GM04503 (cell line): Measurements from ENCODE around the gene SLC23A1.
"Not testable (repeated sequence)": the region's sequence is repeated elsewhere in the genome, so short reads cannot be mapped to it uniquely, and the experiment has no call there.

Experiments
- DNase-seq: peaks from one replicate; pipeline ENCODE4 v3.0.0-alpha.2; 2012; ENCODE audit warnings: low read depth

The SLC23A1 gene

GRCh38 chr5:139383275-139383992 lies at the start of gene SLC23A1:
TSS of gene SLC23A1 (minus strand) at chr5:139383297. CDS start at chr5:139383253, 44 bp downstream.
- no peak for DNase-seq

- no peak for DNase-seq
These were observed 48.6 kb upstream of the SLC23A1 start for GRCh38 chr5:139431706-139432105.

GRCh38 chr5:139430015-139430414 lies 46.9 kb upstream of the SLC23A1 start:
- no peak for DNase-seq

- peak; percentile 57 for DNase-seq
These were observed 43.2 kb upstream of the SLC23A1 start for GRCh38 chr5:139426203-139426885.

- DNase-seq: no peak
These were observed 42.4 kb upstream of the SLC23A1 start for GRCh38 chr5:139425497-139425896.

- peak; percentile 27 for DNase-seq
These were observed 39.3 kb upstream of the SLC23A1 start for GRCh38 chr5:139422307-139422893.

GRCh38 chr5:139419226-139420192 lies 36.4 kb upstream of the SLC23A1 start:
- no peak for DNase-seq

- no peak for DNase-seq
These were observed 35.7 kb upstream of the SLC23A1 start for GRCh38 chr5:139418793-139419192.

- no peak for DNase-seq
These were observed 34.1 kb upstream of the SLC23A1 start for GRCh38 chr5:139417214-139417613.

- DNase-seq: no peak
These were observed 33.6 kb upstream of the SLC23A1 start for GRCh38 chr5:139416651-139417050.

- DNase-seq: no peak
These were observed 32.8 kb upstream of the SLC23A1 start for GRCh38 chr5:139415869-139416268.

GRCh38 chr5:139415221-139415861 lies 32.2 kb upstream of the SLC23A1 start:
- no peak for DNase-seq

GRCh38 chr5:139414581-139415130 lies 31.6 kb upstream of the SLC23A1 start:
- no peak for DNase-seq

GRCh38 chr5:139413963-139414362 lies 30.9 kb upstream of the SLC23A1 start:
- no peak for DNase-seq

- no peak for DNase-seq
These were observed 30.1 kb upstream of the SLC23A1 start for GRCh38 chr5:139413153-139413552.

- peak; percentile 27 for DNase-seq
These were observed 28.1 kb upstream of the SLC23A1 start for GRCh38 chr5:139410993-139411828.

GRCh38 chr5:139410121-139410992 lies 27.3 kb upstream of the SLC23A1 start:
- DNase-seq: no peak

GRCh38 chr5:139409116-139409515 lies 26.0 kb upstream of the SLC23A1 start:
- DNase-seq: not testable (repeated sequence)

- DNase-seq: no peak
These were observed 25.1 kb upstream of the SLC23A1 start for GRCh38 chr5:139408191-139408590.
